ENCODE measurements around the gene DHTKD1.

- TF ChIP-seq USF1 (IDR thresholded peaks at IDR 0.05) (no peak), ZBTB7A (IDR thresholded peaks at IDR 0.05; ENCODE audit: low read depth) (no peak), NFIC (IDR thresholded peaks at IDR 0.05) (no peak), REST (IDR thresholded peaks at IDR 0.05; ENCODE audit: low read depth) (no peak)
Observed at GRCh38 chr10:12113627-12114026, 44.9 kb downstream of the DHTKD1 start.
